Measurements from ENCODE around the gene POLA2. TPM values are rescaled to one million over a fixed set of nuclear protein-coding genes. Genes with fewer than 3 reads are reported as not detected.

POLA2 gene
- polyA plus RNA-seq, 3 donors, result 4.0 to 8.3 (median 5.2) TPM

- 91% methylated on average over 5 of the region's 15 CpGs for WGBS (ENCODE audit: insufficient coverage)
- Mint-ChIP-seq H3K4me1 (peaks cover 14% of the 10 kb centered on the region), H3K27me3 (ENCODE audit: low read depth in 3 of 3) (peaks cover 6 to 12% (median 11%) of the 10 kb centered on the region in 3 donors), H3K27ac (no peak overlapping the region), H3K4me3 (no peak overlapping the region), H3K9me3 (peaks cover 0 to 3% (median 0%) of the 10 kb centered on the region in 7 donors), H3K36me3 (peaks cover 25 to 26% of the 10 kb centered on the region in 2 donors)
- Histone ChIP-seq H3K9me3 (replicated peaks in 1 of 2; ENCODE audit: control insufficient read depth in 1 of 2, insufficient read depth in 1 of 2, low read length in 2 of 2) (no peaks in the 10 kb centered on the region), H4K20me1 (ENCODE audit: insufficient read depth, low read length) (peaks cover 77% of the 10 kb centered on the region), H3K27ac (ENCODE audit: low read depth in 1 of 2, low read length in 2 of 2) (no peak overlapping the region), H3K9ac (ENCODE audit: insufficient read depth, low read length, poor library complexity, severe bottlenecking) (no peak overlapping the region), H3K4me1 (ENCODE audit: control insufficient read depth in 1 of 2, insufficient read depth in 2 of 2, low read length in 2 of 2) (peaks cover 14 to 17% of the 10 kb centered on the region in 2 donors), H3K27me3 (ENCODE audit: control insufficient read depth in 2 of 2, insufficient read depth in 2 of 2, low read length in 2 of 2) (no peaks in the 10 kb centered on the region), H3K36me3 (replicated peaks in 1 of 2; ENCODE audit: control insufficient read depth in 1 of 2, insufficient read depth in 2 of 2, low read length in 2 of 2) (peaks cover 22 to 24% of the 10 kb centered on the region in 2 donors), H3K79me2 (ENCODE audit: insufficient read depth, low read length) (peaks cover 7% of the 10 kb centered on the region), H3K4me2 (replicated peaks; ENCODE audit: extremely low read depth, low read length, poor library complexity, severe bottlenecking) (no peak overlapping the region), H3K4me3 (replicated peaks in 1 of 3; ENCODE audit: low read depth in 2 of 3, low read length in 3 of 3) (no peak overlapping the region), H2AFZ (ENCODE audit: insufficient read depth, low read depth, low read length, poor library complexity, severe bottlenecking) (no peak overlapping the region)
- intact Hi-C loops (cut with micrococcal nuclease), result no loop called here
- DNase-seq, result no peak
- TF ChIP-seq CTCF (IDR thresholded peaks at IDR 0.05), result no peak
Measured at GRCh38 chr11:65321076-65321475, 59.3 kb downstream of the POLA2 start.

DNA sequence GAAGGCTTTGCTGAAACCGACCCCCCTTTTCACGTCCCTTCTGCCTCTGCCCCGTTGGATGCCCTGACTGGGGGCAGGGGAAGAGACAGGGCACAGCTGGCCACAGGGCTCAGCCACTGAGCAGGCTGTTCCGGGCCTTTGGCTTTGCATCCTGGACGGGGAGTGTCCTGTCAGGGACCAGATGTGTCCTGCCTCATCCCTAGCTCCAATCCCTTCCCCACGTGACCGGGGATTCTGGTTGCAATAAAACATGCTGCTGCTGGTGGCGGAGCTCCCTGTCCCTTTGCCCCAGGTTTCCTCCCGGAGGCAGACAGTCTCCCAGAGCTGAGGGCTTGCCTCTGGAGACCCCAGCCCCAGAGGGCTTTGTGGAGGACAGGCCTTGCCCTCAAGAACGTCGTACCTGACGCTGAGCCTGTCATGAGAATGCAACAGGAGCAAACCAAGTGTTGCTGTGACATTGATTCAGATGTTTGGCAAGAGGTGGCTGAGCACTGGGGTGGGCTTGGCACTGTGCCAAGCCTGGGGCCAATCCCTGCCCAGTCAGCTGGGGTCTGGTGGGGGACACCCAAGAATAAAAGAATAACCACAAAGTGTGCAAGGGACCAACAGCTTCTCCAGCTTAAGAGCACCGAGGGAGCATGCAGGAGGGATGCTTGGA is 60.2 kb downstream of the POLA2 start:
- H3K4me1 Mint-ChIP-seq, result peaks cover 6% of the 10 kb centered on the region
- peaks cover 25 to 26% of the 10 kb centered on the region in 2 donors for H3K36me3 Mint-ChIP-seq
- peaks cover 0 to 3% (median 0%) of the 10 kb centered on the region in 7 donors for H3K9me3 Mint-ChIP-seq
- H3K27ac Mint-ChIP-seq, result peak overlapping the region in 1 of 7 donors; percentile 81
- H3K4me3 Mint-ChIP-seq, result no peak overlapping the region
- DNase-seq, result no peak
- peaks cover 5 to 8% of the 10 kb centered on the region in 2 donors for H3K4me1 ChIP-seq (ENCODE audit: control insufficient read depth in 1 of 2, insufficient read depth in 2 of 2, low read length in 2 of 2)
- no peaks in the 10 kb centered on the region for H3K27me3 ChIP-seq (ENCODE audit: control insufficient read depth in 2 of 2, insufficient read depth in 2 of 2, low read length in 2 of 2)
- H3K36me3 ChIP-seq (replicated peaks in 1 of 2; ENCODE audit: control insufficient read depth in 1 of 2, insufficient read depth in 2 of 2, low read length in 2 of 2), result peaks cover 22 to 24% of the 10 kb centered on the region in 2 donors
- no peak overlapping the region for H2AFZ ChIP-seq (ENCODE audit: insufficient read depth, low read depth, low read length, poor library complexity, severe bottlenecking)
- H3K9ac ChIP-seq (ENCODE audit: insufficient read depth, low read length, poor library complexity, severe bottlenecking), result no peak overlapping the region
- H4K20me1 ChIP-seq (ENCODE audit: insufficient read depth, low read length), result peaks cover 69% of the 10 kb centered on the region
- WGBS (ENCODE audit: insufficient coverage), result 95% methylated on average over 11 of the region's 13 CpGs
- H3K9me3 ChIP-seq (replicated peaks in 1 of 2; ENCODE audit: control insufficient read depth in 1 of 2, insufficient read depth in 1 of 2, low read length in 2 of 2), result no peaks in the 10 kb centered on the region
- peaks cover 1% of the 10 kb centered on the region for H3K79me2 ChIP-seq (ENCODE audit: insufficient read depth, low read length)
- H3K27ac ChIP-seq (ENCODE audit: low read depth in 1 of 2, low read length in 2 of 2), result no peak overlapping the region
- no peak for TF ChIP-seq CTCF (IDR thresholded peaks at IDR 0.05)
- H3K4me3 ChIP-seq (replicated peaks in 1 of 3; ENCODE audit: low read depth in 2 of 3, low read length in 3 of 3), result no peak overlapping the region
- peaks cover 9 to 12% (median 11%) of the 10 kb centered on the region in 3 donors for H3K27me3 Mint-ChIP-seq (ENCODE audit: low read depth in 3 of 3)
- intact Hi-C loops (cut with micrococcal nuclease), result no loop called here
- H3K4me2 ChIP-seq (replicated peaks; ENCODE audit: extremely low read depth, low read length, poor library complexity, severe bottlenecking), result no peak overlapping the region
